HG02623 (cell line): ENCODE results near the gene KLHL5.
"Not testable (repeated sequence)": the region's sequence is repeated elsewhere in the genome, so short reads cannot be mapped to it uniquely, and the experiment has no call there.

Experiments
- ATAC-seq: cut with Tn5 transposase; IDR thresholded peaks from one replicate; pipeline ENCODE4 v1.9.1; 2021; ENCODE audit warnings: moderate library complexity; ENCODE audit not compliant: unreplicated experiment

KLHL5 gene

GRCh38 chr4:39096847-39097246 is 34.8 kb downstream of the KLHL5 start:
- ATAC-seq = no peak

- ATAC-seq = no peak
Observed at GRCh38 chr4:39097290-39097689, 35.3 kb downstream of the KLHL5 start.

GRCh38 chr4:39102297-39102696 is 40.3 kb downstream of the KLHL5 start:
- ATAC-seq = no peak

GRCh38 chr4:39103291-39103690 is 41.3 kb downstream of the KLHL5 start:
- ATAC-seq = no peak

- ATAC-seq = no peak
Observed at GRCh38 chr4:39104255-39104654, 42.2 kb downstream of the KLHL5 start.

GRCh38 chr4:39106011-39106410 is 44.0 kb downstream of the KLHL5 start:
- ATAC-seq = no peak

- ATAC-seq = no peak
Observed at GRCh38 chr4:39114436-39114835, 52.4 kb downstream of the KLHL5 start.

- ATAC-seq = no peak
Observed at GRCh38 chr4:39118034-39118658, 56.1 kb downstream of the KLHL5 start.

GRCh38 chr4:39120418-39120817 is 58.4 kb downstream of the KLHL5 start:
- ATAC-seq = no peak

- ATAC-seq = peak; percentile 91
Observed at GRCh38 chr4:39124885-39125599, 63.0 kb downstream of the KLHL5 start.

- ATAC-seq = no peak
Observed at GRCh38 chr4:39125600-39125985, 63.6 kb downstream of the KLHL5 start.

GRCh38 chr4:39126256-39127095 is 64.4 kb downstream of the KLHL5 start:
- ATAC-seq = no peak

GRCh38 chr4:39133623-39134022 is 71.6 kb downstream of the KLHL5 start:
- no peak for ATAC-seq

- no peak for ATAC-seq
Observed at GRCh38 chr4:39134683-39135306, 72.8 kb downstream of the KLHL5 start.

GRCh38 chr4:39138227-39138626 is 76.2 kb downstream of the KLHL5 start:
- ATAC-seq = not testable (repeated sequence)

- ATAC-seq = no peak
Observed at GRCh38 chr4:39146211-39146610, 84.2 kb downstream of the KLHL5 start.

GRCh38 chr4:39154009-39154408 is 92.0 kb downstream of the KLHL5 start:
- ATAC-seq = no peak

- ATAC-seq = no peak
Observed at GRCh38 chr4:39157520-39157919, 95.5 kb downstream of the KLHL5 start.

GRCh38 chr4:39166177-39166576 is 104.1 kb downstream of the KLHL5 start:
- ATAC-seq = no peak

- no peak for ATAC-seq
Observed at GRCh38 chr4:39166669-39167068, 104.6 kb downstream of the KLHL5 start.

GRCh38 chr4:39169426-39169825 is 107.4 kb downstream of the KLHL5 start:
- ATAC-seq = no peak
